Calu3 (cell line): ENCODE measurements around the gene KLHDC7A. TPM values are rescaled to one million over a fixed set of nuclear protein-coding genes. Genes with fewer than 3 reads are reported as not detected.

ENCODE experiments used
- BruUV-seq: library from RNA; stranded (reverse); fragments of 400-500 nt; replicated peaks from 2 replicates; lab custom pipeline; 2021; lab: Mats Ljungman, UMichigan
- CTCF ChIA-PET: fragments of 300-600 bp; sonication (Branson Sonifier 250); formaldehyde crosslinking; loops from one replicate; lab custom pipeline; 2022; ENCODE audit warnings: antibody characterized with exemption; lab: Charles Lee
- DNase-seq: peaks from one replicate; pipeline ENCODE4 v3.0.0; 2022
- H3K27ac Mint-ChIP-seq: one replicate; pipeline ENCODE4 v1.8.0; 2022; ENCODE audit warnings: mixed read lengths; ENCODE audit not compliant: unreplicated experiment
- H3K27me3 Mint-ChIP-seq: one replicate; pipeline ENCODE4 v1.8.0; 2022; ENCODE audit warnings: mixed read lengths; ENCODE audit not compliant: unreplicated experiment
- H3K36me3 Mint-ChIP-seq: one replicate; pipeline ENCODE4 v1.8.0; 2022; ENCODE audit warnings: mild to moderate bottlenecking, moderate library complexity, mixed read lengths; ENCODE audit not compliant: insufficient read depth, unreplicated experiment
- H3K4me1 Mint-ChIP-seq: one replicate; pipeline ENCODE4 v1.8.0; 2022; ENCODE audit warnings: mild to moderate bottlenecking, low read depth, mixed read lengths; ENCODE audit not compliant: unreplicated experiment
- H3K4me3 Mint-ChIP-seq: one replicate; pipeline ENCODE4 v1.8.0; 2022; ENCODE audit warnings: mild to moderate bottlenecking, low read depth, moderate library complexity, mixed read lengths; ENCODE audit not compliant: unreplicated experiment
- H3K9me3 Mint-ChIP-seq: one replicate; pipeline ENCODE4 v1.8.0; 2022; ENCODE audit warnings: low read depth, mixed read lengths; ENCODE audit not compliant: unreplicated experiment
- CTCF ChIP-seq: fragments of 200-600 bp; IDR thresholded peaks from one replicate; pipeline ENCODE4 v1.8.0; 2022; ENCODE audit warnings: antibody characterized with exemption; ENCODE audit not compliant: unreplicated experiment
- intact Hi-C: fragments of 100-400 bp; cut with micrococcal nuclease; formaldehyde crosslinking; loops from one replicate; pipeline ENCODE4 v1.10.0; 2022; ENCODE audit not compliant: unreplicated experiment
- total RNA-seq: library from RNA; stranded (reverse); gene quantifications from 2 replicates; pipeline ENCODE4 v1.2.3, GENCODE V29; 2022

KLHDC7A gene
- total RNA-seq, 1 experiment from 2014 or later = 14.3 TPM

- H3K4me3 Mint-ChIP-seq = no peak overlapping the region
- TF ChIP-seq CTCF = no peak
- peaks cover 37% of the 10 kb centered on the region for H3K27me3 Mint-ChIP-seq
- no peak overlapping the region for H3K27ac Mint-ChIP-seq
- DNase-seq = no peak
- CTCF ChIA-PET = no interaction called here
- H3K4me1 Mint-ChIP-seq = no peaks in the 10 kb centered on the region
- no peaks in the 10 kb centered on the region for H3K9me3 Mint-ChIP-seq
- H3K36me3 Mint-ChIP-seq = no peaks in the 10 kb centered on the region
- intact Hi-C loops = no loop called here
- no TSS peak for BruUV-seq
These were observed 15.9 kb downstream of the KLHDC7A start for GRCh38 chr1:18496497-18497235.

- Mint-ChIP-seq H3K27ac (no peak overlapping the region), H3K9me3 (no peaks in the 10 kb centered on the region), H3K27me3 (peaks cover 24% of the 10 kb centered on the region), H3K36me3 (no peaks in the 10 kb centered on the region), H3K4me1 (no peaks in the 10 kb centered on the region), H3K4me3 (no peak overlapping the region)
- no peak for DNase-seq
- TF ChIP-seq CTCF = no peak
- BruUV-seq = no TSS peak
- intact Hi-C loops = no loop called here
- CTCF ChIA-PET = no interaction called here
These were observed 21.1 kb downstream of the KLHDC7A start for GRCh38 chr1:18501833-18502232.

DNA sequence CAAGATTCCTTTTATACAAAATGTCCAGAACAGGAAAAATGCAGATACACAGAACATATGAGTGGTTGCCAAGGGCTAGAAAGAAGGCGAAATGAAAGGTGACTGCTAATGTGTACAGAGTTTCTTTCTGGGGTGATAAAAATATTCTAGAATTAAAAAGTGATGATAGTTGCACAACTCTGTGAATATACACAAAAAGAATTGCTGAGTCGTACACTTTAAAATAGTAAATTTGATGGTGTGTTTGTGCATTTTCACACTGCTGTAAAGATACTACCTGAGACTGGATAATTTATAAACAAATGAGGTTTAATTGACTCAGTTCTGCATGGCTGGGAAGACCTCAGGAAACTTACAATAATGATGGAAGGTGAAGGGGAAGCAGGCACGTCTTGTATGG, 23.9 kb downstream of the KLHDC7A start:
- no peak for TF ChIP-seq CTCF
- Mint-ChIP-seq H3K4me3 (no peak overlapping the region), H3K27me3 (peaks cover 10% of the 10 kb centered on the region), H3K36me3 (no peaks in the 10 kb centered on the region), H3K9me3 (no peaks in the 10 kb centered on the region), H3K4me1 (no peaks in the 10 kb centered on the region), H3K27ac (no peak overlapping the region)
- intact Hi-C loops = no loop called here
- CTCF ChIA-PET = no interaction called here
- no peak for DNase-seq
- BruUV-seq = no TSS peak

DNA sequence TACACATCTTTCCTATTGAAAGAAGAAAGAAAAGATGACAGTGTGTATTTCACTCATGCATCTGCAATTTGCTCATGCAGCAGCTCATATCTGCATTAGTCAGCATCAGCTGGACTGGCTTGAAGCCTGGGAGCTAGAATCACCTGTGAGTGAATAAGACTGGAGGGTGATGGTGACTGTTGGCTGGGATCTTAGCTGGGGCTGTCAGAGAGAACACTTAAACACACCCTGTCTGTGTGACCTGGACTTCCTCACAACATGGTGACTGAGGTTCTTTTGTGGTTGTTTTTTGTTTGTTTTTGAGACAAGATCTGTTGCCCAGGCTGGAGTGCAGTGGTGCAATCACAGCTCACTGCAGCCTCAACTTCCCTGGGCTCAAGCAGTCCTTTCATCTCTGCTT, 24.9 kb downstream of the KLHDC7A start:
- H3K27ac Mint-ChIP-seq = no peak overlapping the region
- intact Hi-C loops = no loop called here
- DNase-seq = no peak
- H3K9me3 Mint-ChIP-seq = no peaks in the 10 kb centered on the region
- TF ChIP-seq CTCF = no peak
- H3K4me1 Mint-ChIP-seq = no peaks in the 10 kb centered on the region
- H3K27me3 Mint-ChIP-seq = no peaks in the 10 kb centered on the region
- CTCF ChIA-PET = no interaction called here
- no peak overlapping the region for H3K4me3 Mint-ChIP-seq
- BruUV-seq = no TSS peak
- H3K36me3 Mint-ChIP-seq = no peaks in the 10 kb centered on the region
